Dendritic cell treated with granulocyte-macrophage colony-stimulating factor and Interleukin-4, amounts not matched to agents 40 ng/mL and 50 ng/mL, for 4 days (primary cell): ENCODE data around the gene SDHAF3.
"Not testable (repeated sequence)": the region's sequence is repeated elsewhere in the genome, so short reads cannot be mapped to it uniquely, and the experiment has no call there.

ENCODE experiments used
- H3K27ac Mint-ChIP-seq: one replicate; pipeline ENCODE4 v1.8.0; 2022; ENCODE audit warnings: mild to moderate bottlenecking, mixed read lengths
- H3K27me3 Mint-ChIP-seq: one replicate; pipeline ENCODE4 v1.8.0; 2022; ENCODE audit warnings: mild to moderate bottlenecking, mixed read lengths
- H3K36me3 Mint-ChIP-seq: one replicate; pipeline ENCODE4 v1.8.0; 2022; ENCODE audit warnings: low read depth, mixed read lengths
- H3K4me1 Mint-ChIP-seq: one replicate; pipeline ENCODE4 v1.8.0; 2022; ENCODE audit warnings: low read depth, mixed read lengths
- H3K4me3 Mint-ChIP-seq: one replicate; pipeline ENCODE4 v1.8.0; 2022; ENCODE audit warnings: mild to moderate bottlenecking, moderate library complexity, mixed read lengths
- H3K9me3 Mint-ChIP-seq: one replicate; pipeline ENCODE4 v1.8.0; 2022; ENCODE audit warnings: mixed read lengths
- intact Hi-C: fragments of 100-400 bp; cut with micrococcal nuclease; formaldehyde crosslinking; loops from one replicate; pipeline ENCODE4 v1.15.0; 2022

Gene SDHAF3

GRCh38 chr7:97149843-97150242 lies 32.3 kb downstream of the SDHAF3 start:
- no peak overlapping the region for H3K27ac Mint-ChIP-seq
- no peaks in the 10 kb centered on the region for H3K9me3 Mint-ChIP-seq
- H3K4me3 Mint-ChIP-seq, result no peak overlapping the region
- H3K27me3 Mint-ChIP-seq, result no peaks in the 10 kb centered on the region
- H3K4me1 Mint-ChIP-seq, result no peaks in the 10 kb centered on the region
- H3K36me3 Mint-ChIP-seq, result peaks cover 13% of the 10 kb centered on the region
- intact Hi-C loops, result no loop called here

- intact Hi-C loops, result no loop called here
Observed at GRCh38 chr7:97155897-97156418, 38.5 kb downstream of the SDHAF3 start.

GRCh38 chr7:97159984-97160383 lies 42.5 kb downstream of the SDHAF3 start:
- Mint-ChIP-seq H3K36me3 (peaks cover 14% of the 10 kb centered on the region), H3K9me3 (peaks cover 21% of the 10 kb centered on the region)
- H3K27me3 Mint-ChIP-seq, H3K27ac Mint-ChIP-seq, intact Hi-C loops, H3K4me3 Mint-ChIP-seq, H3K4me1 Mint-ChIP-seq: not testable (repeated sequence)

More at GRCh38 chr7:97155897-97156418, 38.5 kb downstream of the SDHAF3 start:
- Mint-ChIP-seq H3K27ac (no peak overlapping the region), H3K4me3 (no peak overlapping the region), H3K36me3 (peaks cover 21% of the 10 kb centered on the region), H3K4me1 (no peaks in the 10 kb centered on the region), H3K9me3 (peaks cover 21% of the 10 kb centered on the region), H3K27me3 (no peaks in the 10 kb centered on the region)

GRCh38 chr7:97161609-97162008 lies 44.1 kb downstream of the SDHAF3 start:
- Mint-ChIP-seq H3K9me3 (peaks cover 23% of the 10 kb centered on the region), H3K36me3 (peaks cover 14% of the 10 kb centered on the region)
- intact Hi-C loops, H3K27me3 Mint-ChIP-seq, H3K4me1 Mint-ChIP-seq, H3K4me3 Mint-ChIP-seq, H3K27ac Mint-ChIP-seq: not testable (repeated sequence)

- Mint-ChIP-seq H3K4me3 (no peak overlapping the region), H3K36me3 (peaks cover 5% of the 10 kb centered on the region), H3K27me3 (no peaks in the 10 kb centered on the region), H3K4me1 (no peaks in the 10 kb centered on the region), H3K9me3 (peaks cover 15% of the 10 kb centered on the region), H3K27ac (no peak overlapping the region)
- intact Hi-C loops, result no loop called here
Observed at GRCh38 chr7:97166308-97166707, 48.8 kb downstream of the SDHAF3 start.

GRCh38 chr7:97167176-97167575 lies 49.7 kb downstream of the SDHAF3 start:
- Mint-ChIP-seq H3K4me1 (no peaks in the 10 kb centered on the region), H3K9me3 (peaks cover 15% of the 10 kb centered on the region), H3K27me3 (no peaks in the 10 kb centered on the region), H3K4me3 (no peak overlapping the region), H3K27ac (no peak overlapping the region), H3K36me3 (peaks cover 5% of the 10 kb centered on the region)
- intact Hi-C loops, result no loop called here

- intact Hi-C loops, result no loop called here
- Mint-ChIP-seq H3K36me3 (peaks cover 5% of the 10 kb centered on the region), H3K4me1 (no peaks in the 10 kb centered on the region), H3K27me3 (no peaks in the 10 kb centered on the region), H3K9me3 (peaks cover 15% of the 10 kb centered on the region), H3K4me3 (no peak overlapping the region), H3K27ac (no peak overlapping the region)
Observed at GRCh38 chr7:97167749-97168148, 50.3 kb downstream of the SDHAF3 start.

GRCh38 chr7:97174303-97174702 lies 56.8 kb downstream of the SDHAF3 start:
- Mint-ChIP-seq H3K4me3 (no peak overlapping the region), H3K36me3 (no peaks in the 10 kb centered on the region), H3K4me1 (peaks cover 6% of the 10 kb centered on the region), H3K9me3 (no peaks in the 10 kb centered on the region), H3K27ac (no peak overlapping the region), H3K27me3 (no peaks in the 10 kb centered on the region)
- intact Hi-C loops, result no loop called here

GRCh38 chr7:97179454-97180104 lies 62.1 kb downstream of the SDHAF3 start:
- no peaks in the 10 kb centered on the region for H3K9me3 Mint-ChIP-seq

GRCh38 chr7:97187067-97187466 lies 69.6 kb downstream of the SDHAF3 start:
- intact Hi-C loops, result no loop called here
- no peaks in the 10 kb centered on the region for H3K9me3 Mint-ChIP-seq

More at GRCh38 chr7:97179454-97180104, 62.1 kb downstream of the SDHAF3 start:
- Mint-ChIP-seq H3K4me3 (no peak overlapping the region), H3K4me1 (peaks cover 10% of the 10 kb centered on the region), H3K27me3 (no peaks in the 10 kb centered on the region), H3K27ac (no peak overlapping the region), H3K36me3 (peaks cover 10% of the 10 kb centered on the region)
- intact Hi-C loops, result loop anchor here (1.0 to 2.0 kb wide), 2 partner anchors 35 to 75 kb away; no protein-coding TSS in a partner anchor

GRCh38 chr7:97196174-97196573 lies 78.7 kb downstream of the SDHAF3 start:
- intact Hi-C loops, H3K27ac Mint-ChIP-seq, H3K36me3 Mint-ChIP-seq, H3K4me3 Mint-ChIP-seq, H3K27me3 Mint-ChIP-seq, H3K9me3 Mint-ChIP-seq, H3K4me1 Mint-ChIP-seq: not testable (repeated sequence)

More at GRCh38 chr7:97187067-97187466, 69.6 kb downstream of the SDHAF3 start:
- Mint-ChIP-seq H3K27me3 (peaks cover 2% of the 10 kb centered on the region), H3K27ac (no peak overlapping the region), H3K4me3 (no peak overlapping the region), H3K36me3 (peaks cover 10% of the 10 kb centered on the region), H3K4me1 (peaks cover 17% of the 10 kb centered on the region)

GRCh38 chr7:97198596-97198995 lies 81.1 kb downstream of the SDHAF3 start:
- Mint-ChIP-seq H3K4me1 (no peaks in the 10 kb centered on the region), H3K36me3 (no peaks in the 10 kb centered on the region), H3K27ac (no peak overlapping the region), H3K27me3 (peaks cover 8% of the 10 kb centered on the region), H3K9me3 (no peaks in the 10 kb centered on the region), H3K4me3 (no peak overlapping the region)
- intact Hi-C loops, result no loop called here

GRCh38 chr7:97200018-97200417 lies 82.5 kb downstream of the SDHAF3 start:
- intact Hi-C loops, result no loop called here

GRCh38 chr7:97203957-97204356 lies 86.5 kb downstream of the SDHAF3 start:
- no peak overlapping the region for H3K27ac Mint-ChIP-seq
- intact Hi-C loops, result no loop called here

More at GRCh38 chr7:97200018-97200417, 82.5 kb downstream of the SDHAF3 start:
- H3K27ac Mint-ChIP-seq, result no peak overlapping the region
- H3K4me1 Mint-ChIP-seq, result no peaks in the 10 kb centered on the region
- H3K27me3 Mint-ChIP-seq, result peaks cover 6% of the 10 kb centered on the region
- H3K4me3 Mint-ChIP-seq, result no peak overlapping the region
- H3K9me3 Mint-ChIP-seq, result no peaks in the 10 kb centered on the region
- H3K36me3 Mint-ChIP-seq, result no peaks in the 10 kb centered on the region

GRCh38 chr7:97204821-97205220 lies 87.3 kb downstream of the SDHAF3 start:
- H3K27me3 Mint-ChIP-seq, result peaks cover 4% of the 10 kb centered on the region
- H3K9me3 Mint-ChIP-seq, result no peaks in the 10 kb centered on the region
- no peak overlapping the region for H3K4me3 Mint-ChIP-seq
- no peaks in the 10 kb centered on the region for H3K4me1 Mint-ChIP-seq
- H3K27ac Mint-ChIP-seq, result no peak overlapping the region
- intact Hi-C loops, result no loop called here
- no peaks in the 10 kb centered on the region for H3K36me3 Mint-ChIP-seq

More at GRCh38 chr7:97203957-97204356, 86.5 kb downstream of the SDHAF3 start:
- H3K36me3 Mint-ChIP-seq, result no peaks in the 10 kb centered on the region
- H3K4me3 Mint-ChIP-seq, result no peak overlapping the region
- H3K9me3 Mint-ChIP-seq, result no peaks in the 10 kb centered on the region
- H3K4me1 Mint-ChIP-seq, result no peaks in the 10 kb centered on the region
- H3K27me3 Mint-ChIP-seq, result peaks cover 4% of the 10 kb centered on the region
